Stromal cell of bone marrow (primary cell): Measurements from ENCODE around the gene TRIB2.

Experiments
- DNase-seq: peaks from one replicate; pipeline ENCODE4 v3.0.0-alpha.2; 2012; ENCODE audit warnings: low read depth

TRIB2 gene

DNA sequence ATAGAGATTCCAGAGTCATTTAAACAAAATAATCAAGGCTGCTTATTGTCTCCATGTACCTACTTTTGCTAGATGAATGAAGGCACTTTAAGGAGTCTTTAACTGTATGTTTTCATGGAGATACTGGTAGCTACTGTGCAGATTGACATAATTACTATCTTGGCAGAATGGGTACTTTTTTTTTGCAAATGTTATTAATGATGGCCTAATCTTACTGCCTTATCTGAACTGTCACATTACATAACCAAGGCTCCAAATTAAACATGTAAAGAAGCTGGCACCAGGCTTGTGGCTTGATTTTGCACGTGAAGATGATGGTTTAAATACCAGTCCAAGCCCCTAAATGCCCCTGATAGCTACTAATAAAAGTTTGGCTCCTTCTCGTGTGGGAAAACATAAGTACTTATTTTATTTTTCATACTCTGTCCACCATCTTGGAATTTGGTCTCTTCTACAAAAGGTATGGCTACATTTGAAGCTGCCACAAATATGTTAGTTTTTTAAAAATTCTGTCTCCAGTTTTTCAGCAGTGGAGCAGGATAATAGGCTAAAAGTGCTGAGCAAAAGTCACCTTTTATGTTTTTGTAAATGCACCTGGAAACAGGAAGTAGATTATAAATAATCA is 4.1 kb downstream of the TRIB2 start:
- no peak for DNase-seq

DNA sequence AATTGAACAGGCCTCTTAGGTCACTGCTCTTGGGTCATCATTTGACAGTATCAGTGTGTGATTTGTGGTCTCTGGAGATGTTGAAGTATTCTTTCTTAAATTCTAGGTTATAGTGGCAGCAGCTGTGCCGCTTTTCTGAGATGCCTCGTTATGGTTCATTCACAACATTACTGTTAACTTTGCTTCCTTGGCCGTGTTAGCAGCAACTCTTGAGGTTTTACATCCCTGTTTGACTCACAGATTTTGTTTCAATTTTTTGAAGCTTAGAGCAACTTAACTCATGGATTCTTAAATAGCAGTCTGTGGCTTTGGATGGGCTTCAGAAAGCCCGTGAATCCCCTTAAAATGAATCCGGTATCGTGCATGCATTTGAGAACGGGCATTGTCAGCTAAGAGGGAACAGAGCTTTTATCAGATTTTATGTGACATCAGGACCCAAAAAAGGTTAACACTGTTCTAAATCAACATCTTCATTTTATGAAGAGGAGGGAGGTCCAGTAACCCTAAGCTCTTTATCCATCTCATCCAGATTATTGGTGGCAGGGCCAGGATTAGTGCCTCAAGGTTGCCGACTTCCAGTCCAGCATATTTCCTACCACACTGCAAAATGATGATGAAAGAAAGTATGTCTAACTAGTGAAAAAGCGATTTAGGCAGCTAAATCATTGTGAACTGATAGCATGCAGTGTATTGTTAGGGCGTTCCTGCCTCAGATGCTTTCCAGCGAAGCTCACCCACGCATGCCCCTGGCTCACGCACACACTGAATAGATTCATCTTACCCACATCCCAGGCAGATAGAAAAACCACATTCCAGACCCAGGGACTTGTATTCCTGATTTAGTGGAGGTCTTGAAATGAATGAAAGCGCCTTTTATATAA is 5.1 kb downstream of the TRIB2 start:
- DNase-seq, result no peak

DNA sequence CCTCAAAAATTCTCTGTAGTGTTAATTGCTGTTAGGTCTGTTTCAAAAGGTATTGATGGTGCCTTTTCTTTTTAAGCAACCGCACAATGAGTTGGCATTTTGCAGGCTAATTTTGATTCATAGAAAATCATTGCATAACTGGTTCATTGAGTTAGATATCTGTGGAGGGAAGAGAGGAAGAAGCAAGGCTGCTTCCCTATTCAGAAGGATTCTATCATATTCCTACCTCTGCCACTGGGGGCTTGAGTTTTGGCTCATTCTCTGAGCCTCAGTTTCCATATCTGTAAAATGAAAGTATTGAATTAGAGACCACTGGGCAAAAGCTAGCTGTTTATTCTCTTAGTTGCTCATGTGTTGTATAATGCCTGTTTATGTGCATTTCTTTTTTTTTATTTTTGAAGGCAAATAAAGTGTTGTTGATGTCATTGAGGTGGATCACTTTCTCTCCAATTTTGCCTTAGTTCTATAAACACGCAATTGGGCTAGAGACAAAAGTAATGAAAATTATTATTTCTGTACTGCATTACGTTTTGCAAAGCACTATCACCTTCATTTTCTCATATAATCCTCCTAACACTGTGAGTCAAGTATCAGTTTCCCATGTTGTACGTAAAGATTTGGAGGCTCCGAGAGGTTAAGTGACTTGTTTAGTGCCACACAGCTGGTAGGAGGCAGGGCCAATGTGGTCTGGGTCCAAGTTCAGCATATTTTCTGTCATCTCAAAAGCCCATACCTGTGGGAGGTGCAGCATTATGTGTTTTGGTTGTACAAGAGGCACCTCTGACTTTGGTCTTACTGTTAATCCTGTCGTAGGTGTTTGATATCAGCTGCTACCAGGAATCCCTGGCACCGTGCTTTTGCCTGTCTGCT is 5.9 kb downstream of the TRIB2 start:
- DNase-seq, result no peak

DNA sequence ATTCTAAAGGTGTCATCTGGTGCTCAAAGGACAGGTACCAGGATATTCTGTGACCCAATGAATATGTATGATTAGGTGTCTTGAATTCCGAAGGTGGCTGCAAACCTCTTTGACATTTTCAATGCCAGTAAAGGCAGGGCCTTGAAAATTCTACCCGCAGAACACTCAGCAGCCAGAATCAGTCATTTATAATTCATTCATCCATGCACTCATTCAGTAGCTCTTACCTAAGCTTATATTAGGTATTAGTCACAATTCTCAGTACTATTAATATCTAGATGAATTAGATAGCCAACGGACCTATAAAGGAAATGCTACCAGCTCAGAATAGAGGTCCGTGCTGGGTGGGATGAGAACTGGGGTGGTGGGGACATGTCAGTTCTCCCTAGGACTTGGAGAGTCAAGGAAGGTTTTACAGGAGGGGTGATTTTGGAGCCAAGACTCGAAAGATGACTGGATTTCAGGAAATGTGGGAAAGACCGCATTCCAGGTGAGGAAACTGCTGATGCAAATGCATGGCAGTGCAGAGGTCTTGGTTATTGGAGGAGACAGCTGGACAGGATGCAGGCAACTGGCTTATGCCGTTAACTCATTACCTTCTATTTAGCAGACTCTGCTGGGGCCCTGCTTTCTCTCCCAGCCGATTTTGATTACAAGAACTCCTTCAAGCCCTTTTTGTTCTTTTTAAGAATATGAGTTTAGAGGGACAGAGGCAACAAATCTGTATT is 7.2 kb downstream of the TRIB2 start:
- no peak for DNase-seq

DNA sequence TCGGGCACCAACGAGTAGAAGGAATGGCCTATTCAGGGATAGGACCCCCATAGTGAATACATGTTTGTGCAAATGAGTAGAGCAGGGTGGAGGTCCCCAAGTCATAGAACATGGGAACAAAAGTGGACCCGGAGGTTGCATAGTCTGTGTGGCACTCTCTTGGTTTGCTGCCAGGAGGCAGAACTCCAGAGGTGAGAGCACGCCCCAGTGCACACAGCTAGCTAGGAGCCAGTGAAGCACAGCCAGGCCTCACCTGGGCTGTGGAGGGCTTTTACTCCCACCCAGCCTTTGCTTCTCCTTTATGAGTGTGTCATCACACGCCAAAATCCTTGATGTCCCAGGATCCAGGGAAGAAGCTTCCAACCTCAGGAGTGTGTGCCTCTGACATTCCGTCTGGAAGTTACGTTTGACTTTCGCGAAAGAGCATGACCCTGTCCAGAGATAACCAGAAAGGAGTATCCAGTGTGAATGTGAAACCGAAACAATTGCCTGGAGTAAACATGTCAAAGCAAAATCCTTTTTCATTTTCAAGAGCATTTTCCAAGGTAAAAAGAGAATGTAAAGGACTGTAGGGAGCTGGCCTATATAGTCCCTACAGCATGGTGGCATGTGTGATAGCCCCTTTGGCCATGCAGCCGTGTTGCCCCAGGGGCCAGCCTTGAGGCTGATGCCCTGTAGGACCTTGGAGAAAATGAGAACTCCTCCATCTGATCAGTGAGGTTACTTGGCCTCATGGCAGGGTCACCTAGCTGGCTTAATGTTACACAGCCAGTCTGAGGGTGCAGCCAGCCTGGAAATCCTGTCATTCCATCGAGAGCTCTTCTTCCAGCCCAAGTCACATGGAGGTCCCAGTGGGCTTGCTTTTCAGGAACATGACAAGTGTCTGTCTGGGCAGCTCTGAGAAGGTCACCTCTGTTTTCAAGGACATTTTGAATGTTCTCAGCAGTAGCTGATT is 8.8 kb downstream of the TRIB2 start:
- DNase-seq, result no peak

DNA sequence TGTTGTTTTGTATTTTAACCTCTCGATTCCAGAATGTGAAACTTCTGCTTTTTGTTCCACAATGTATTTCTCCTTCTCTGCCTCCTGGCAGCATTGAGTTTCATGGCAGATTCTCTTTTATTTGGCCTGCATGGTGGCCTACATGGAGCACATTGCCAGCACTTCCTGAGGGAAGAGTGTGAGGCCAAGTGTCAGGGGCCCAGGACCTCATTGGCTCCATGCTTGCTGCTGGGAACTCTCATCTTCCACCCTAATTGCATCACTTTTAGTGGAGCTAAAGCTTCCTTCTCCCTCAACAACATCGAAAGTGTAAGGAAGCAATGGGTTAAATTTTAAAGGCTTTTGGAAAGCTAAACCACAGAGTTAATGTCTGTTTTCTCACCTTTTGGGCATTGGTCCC is 9.5 kb downstream of the TRIB2 start:
- DNase-seq, result no peak

DNA sequence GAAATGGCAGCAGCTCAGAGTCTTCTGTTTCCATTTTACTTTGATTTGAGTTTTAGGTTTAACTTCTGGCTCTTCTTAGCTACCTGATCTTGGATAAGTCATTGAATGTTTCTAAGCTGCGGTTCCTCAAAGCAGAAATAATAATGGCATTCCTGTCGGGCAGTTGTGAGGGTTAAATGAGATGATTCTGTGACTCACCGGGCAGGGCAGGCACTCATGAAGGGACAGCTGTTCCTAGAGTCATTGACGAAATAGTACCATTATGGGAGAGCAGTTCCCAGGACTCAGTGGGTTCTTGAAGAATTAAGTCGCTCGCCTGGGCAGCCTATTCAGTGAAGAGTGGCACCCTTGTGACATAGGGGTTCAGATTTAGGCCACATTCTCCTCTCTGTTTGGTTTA is 10.3 kb downstream of the TRIB2 start:
- no peak for DNase-seq

DNA sequence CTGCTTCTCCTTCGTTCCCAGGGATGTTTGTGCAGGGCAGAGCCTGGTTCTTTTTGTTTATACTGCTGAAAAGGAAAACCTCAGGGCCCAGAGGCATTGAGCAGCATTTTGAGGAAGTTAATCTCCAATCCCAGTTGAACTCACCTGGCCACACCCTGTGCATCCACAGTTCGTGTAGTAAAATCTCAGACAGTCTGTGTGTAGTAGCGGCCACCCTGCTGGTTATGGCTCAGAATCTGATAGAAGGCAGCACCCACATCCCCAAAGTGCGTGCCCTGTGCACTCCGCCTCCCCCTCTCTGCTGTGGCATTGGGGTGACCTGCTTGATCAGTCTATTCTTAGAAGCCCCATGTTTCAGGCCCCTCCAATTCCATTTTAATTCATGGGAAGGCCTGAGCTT is 10.9 kb downstream of the TRIB2 start:
- no peak for DNase-seq

DNA sequence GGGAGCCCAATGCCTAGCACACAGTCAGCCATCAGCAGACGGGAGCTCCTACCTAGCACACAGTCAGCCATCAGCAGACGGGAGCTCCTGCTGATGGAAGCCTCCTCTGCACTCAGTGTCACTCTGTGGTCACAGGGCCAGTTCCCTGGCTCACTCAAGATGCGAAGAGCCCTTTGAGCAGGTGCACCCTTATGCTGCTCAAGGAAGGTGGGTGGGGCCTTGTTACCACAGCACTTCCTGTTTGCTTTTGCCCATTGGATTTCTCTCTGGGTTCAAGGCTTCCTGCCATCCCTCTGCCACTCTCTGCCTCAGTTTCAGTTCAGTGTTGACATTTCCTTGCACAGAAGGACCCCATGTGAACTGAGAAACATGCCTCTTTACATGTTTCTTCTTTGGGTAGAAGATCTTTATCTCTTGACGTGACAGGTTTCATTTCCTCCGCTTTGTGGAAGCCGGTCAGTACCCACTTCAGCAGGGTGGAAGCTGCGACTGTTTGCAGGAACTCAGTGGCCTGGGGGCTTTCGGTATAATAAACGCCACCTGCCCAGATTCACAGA is 11.6 kb downstream of the TRIB2 start:
- no peak for DNase-seq

DNA sequence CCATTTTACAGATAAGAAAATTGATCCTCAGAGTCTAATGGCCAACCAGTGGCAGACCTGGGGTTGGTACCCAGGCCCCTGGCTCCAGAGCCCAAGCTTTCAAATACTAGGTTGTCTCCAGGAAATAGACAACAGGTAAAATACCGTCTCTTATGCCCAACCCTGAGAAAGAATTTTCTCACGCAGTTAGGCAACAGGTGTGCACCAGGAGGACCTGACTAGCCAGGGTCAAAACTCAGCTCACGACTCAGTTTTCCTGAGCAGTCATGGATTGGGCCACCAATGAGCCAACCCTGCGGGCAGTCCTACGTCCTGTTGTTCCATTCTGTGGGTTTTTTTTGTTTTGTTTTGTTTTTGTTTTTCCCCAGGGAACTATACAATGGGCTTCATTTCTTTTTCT is 13.5 kb downstream of the TRIB2 start:
- no peak for DNase-seq

DNA sequence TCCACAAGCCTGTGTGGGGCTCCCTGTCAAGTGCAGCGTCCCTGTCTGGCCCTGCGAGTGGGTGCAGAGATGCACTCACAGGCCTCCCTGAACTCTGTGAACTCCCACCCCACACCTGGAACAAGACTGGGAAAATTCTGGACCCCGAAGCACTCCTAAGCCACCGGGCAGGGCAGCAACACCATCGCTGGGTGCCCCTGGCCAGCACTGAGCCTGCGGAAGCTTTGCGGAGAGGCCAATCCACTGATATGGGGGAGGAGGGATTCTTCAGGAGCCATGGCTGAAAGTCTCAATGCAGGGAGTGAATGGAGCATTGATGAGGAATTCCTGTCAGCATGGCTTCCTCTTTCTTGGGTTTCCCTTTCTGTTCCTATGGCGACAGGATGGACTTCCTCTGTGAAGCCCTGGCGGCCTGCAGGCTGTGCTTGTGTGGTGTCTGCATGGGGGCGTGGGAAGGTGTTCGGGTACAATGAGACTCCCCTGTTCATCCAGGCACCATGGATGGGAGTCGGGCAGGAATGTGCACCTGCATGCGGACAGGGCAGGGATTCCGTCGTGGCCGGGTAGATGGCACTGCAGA is 15.1 kb downstream of the TRIB2 start:
- no peak for DNase-seq

DNA sequence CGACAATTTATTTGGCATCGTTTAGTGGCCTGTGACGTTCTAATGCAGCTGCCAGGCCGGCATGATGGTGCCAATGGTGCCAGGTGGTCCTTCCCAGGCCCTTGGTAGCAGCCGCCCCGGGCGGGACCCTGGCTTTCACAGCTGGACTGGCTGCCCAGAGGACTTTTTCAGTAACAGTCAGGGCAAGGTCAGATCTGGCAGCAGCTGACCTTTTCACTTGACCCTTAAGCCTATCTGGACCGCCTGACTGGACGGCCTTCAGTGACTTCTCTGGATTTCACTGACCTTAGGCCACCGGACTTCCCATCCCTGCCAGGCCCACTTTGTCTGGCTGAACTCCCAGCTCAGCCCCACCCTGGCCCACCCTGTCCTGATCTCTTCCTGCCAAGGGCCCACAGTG is 15.9 kb downstream of the TRIB2 start:
- DNase-seq, result no peak

DNA sequence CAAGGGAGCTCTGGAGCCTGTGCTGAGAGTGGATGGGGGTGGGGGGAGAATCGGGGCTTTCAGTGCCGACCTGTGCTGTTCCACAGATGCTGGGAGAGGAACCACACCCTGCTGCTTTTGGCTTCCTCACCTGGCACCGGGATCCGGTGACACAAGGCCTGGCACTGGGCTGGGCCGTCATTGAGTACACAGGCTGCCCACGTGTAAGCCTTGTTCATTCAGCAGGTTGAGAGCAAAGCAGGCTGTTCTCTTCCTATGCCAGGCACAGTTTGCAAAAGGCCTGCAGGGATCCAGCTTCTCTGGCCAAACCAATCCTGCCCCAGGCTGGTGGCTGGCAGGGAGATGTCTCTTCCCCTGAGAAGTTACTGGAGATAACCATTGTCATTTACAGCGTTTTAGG is 17.1 kb downstream of the TRIB2 start:
- DNase-seq, result no peak

DNA sequence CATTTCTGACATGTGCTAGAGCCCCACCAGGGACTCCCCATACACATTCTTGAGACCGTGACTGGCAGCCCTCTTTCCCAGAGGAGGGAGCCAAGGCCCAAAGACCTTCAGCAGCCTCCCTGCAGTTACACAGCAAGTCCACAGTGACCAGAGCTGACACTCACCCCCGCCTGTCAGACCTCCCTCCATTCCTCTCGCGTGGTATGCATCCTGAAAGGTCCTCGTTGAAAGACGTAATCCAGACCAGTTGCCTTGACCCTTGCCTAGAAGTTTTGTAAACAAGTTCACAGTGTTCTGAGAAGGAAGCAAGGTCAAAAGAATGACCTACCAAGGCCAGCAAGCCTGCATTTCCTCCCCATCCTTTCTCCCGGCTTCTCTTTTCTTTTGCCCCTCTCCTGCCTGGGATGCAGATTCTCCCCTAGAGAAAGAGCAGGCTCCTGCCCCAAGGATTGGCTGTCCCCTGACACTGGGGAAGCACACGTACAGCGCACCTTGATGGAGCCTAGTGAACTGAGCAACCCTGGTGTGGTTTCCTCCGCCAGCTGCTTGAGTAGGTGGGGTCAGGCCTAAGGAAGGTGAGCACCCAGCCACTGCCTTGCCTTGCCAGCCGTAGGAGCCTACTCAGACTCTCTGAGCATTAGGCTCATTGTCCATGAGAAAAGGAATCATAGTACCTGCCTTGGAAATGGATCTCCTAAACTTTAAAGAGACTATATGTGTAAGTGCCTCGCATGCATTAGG is 18.3 kb downstream of the TRIB2 start:
- DNase-seq, result no peak

DNA sequence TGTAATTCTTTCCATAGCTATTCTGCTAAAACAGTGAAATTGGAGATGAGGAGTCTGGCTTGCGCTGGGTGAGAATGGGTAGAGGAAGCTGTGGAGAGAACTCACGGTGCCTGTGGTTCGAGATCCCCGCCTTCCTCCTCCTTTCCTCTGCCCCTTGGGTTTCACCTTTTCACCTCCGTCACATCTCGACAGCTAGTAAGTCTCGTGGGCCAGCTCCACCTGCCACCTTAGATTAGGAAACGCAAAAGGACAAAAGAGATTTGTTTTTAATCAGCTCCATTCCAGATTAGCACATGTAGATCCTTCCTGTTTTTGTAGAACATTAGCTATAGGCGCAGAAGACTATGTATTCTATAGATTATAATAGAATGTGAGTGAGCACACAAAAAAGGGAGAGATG is 20.6 kb downstream of the TRIB2 start:
- no peak for DNase-seq

DNA sequence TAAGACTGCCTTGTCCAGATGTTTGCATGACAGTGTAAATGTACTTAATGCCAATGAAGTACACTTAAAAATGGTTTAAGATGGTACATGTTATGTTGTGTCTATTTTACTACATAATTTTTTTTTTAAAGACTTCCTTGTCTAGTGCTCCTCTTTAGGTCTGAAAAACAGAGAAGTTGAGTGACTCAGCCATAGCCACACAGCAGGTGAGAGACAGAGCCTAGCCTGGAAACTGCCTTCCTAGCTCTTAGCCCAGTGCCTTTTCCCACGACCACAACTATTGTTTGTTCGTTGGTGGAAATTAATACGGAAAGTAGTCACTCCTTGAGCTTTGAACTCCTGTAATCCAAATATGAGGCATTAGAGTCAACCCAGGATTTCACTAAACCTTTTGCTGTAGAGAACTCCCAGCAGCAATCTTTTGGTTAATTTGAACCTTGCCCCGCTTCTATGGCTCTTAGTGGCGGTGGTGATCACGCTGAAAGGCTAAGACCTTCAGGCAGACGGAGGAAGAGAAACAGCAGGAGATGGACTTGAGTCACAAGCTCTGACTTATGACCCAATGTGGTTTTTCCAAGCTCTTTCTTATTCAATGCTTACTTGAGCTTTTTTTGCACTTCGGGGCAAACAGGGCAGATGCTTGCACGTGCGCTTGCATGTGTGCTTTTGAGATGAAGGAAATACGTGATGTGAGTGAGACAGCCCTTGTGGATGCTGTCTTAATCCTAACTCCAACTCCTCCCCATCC is 21.2 kb downstream of the TRIB2 start:
- DNase-seq, result peak; percentile 59

DNA sequence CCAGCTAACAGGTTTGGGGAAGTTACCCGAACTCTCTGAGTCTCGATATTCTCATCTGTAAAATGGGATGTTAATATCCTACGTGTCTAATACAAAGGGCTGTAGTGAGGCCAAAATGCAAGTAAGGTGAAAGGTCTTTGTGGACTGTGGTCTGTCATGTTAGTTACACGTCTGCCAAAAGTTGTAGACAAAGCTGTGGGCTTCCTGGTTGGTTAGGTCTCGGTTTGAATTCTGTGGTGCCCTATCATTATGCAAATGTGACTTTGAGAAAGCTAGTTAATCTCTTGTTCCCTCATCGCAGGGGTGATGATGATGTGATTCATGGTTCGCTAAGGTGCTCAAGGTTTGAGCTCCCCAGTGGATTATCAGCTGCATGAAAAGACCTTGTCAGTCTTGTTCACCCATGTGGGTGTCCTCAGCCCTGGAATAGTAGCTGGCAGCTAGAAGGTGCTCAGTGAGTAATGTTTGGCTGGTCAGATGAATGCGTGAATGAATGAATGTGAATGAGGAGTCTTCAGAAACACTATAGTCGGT is 23.1 kb downstream of the TRIB2 start:
- DNase-seq, result no peak

DNA sequence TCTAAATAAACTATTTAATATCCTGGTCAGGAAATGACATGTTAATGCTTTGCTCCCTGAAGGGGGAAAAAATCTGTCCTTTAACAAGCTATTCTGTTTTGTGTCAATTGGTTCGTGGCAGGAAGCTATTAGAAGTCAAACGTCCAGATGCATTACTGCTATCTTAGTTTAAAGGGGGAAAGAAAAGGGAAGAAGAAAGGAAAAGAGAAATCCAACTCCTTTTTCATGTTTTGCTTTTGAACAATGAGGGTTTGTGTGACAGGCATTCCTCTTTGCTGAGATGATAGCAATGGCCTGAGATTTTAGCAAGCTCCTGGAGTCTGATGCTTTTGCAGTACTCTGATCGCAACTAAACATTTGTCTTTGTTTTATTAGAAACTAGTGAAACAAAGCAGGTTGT is 24.6 kb downstream of the TRIB2 start:
- no peak for DNase-seq

DNA sequence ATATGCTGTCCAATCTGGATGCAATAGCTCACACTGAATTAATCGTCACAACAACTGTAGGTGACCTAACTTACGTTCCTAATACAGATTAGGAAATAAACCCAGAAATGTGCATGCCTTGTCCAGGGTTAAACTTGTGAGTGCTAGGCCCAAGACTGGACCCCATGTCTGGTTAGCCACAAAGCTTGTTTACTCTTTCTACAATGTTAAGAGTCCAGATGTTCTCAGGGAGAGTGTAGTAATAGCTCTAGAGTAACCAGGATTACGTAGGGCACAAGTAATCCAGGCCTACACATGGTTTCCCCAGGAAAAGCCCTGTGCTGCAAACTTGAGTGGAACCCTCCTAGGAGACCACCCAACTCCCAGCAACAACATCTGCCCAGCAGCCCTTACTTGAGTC is 26.2 kb downstream of the TRIB2 start:
- no peak for DNase-seq
